ENCODE data around the gene ZCCHC13.

The ZCCHC13 gene

DNA sequence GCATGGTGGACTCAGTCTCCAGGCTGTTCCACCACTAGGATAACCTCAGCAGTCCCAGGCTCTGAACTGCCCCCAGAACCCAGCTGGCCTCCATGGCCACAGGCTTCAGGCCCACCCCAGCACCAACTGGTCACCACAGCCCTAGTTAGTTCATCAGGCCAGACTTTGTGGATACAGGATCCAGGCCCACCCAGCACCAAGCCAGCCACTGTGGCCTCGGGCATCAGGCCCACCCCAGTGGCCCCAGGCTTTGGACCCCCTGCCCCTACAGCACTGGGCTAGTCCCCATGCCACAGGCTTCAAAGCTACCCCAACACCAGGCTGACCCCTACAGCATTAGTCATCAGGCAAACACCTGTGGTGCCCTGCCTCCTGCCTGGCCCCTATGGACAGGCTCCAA is 50.0 kb downstream of the ZCCHC13 start:
- ATAC-seq = no peak
- TF ChIP-seq RARB (CRISPR knock-in tag; IDR thresholded peaks at IDR 0.05) (no peak), ESRRG (CRISPR knock-in tag; IDR thresholded peaks at IDR 0.05) (no peak), CSDC2 (CRISPR knock-in tag; IDR thresholded peaks at IDR 0.05) (no peak), ISL1 (CRISPR knock-in tag; IDR thresholded peaks at IDR 0.05) (no peak), ZC3H10 (CRISPR knock-in tag; IDR thresholded peaks at IDR 0.05) (no peak), BACH2 (CRISPR knock-in tag; IDR thresholded peaks at IDR 0.05; ENCODE audit: borderline replicate concordance) (no peak), GLIS3 (CRISPR knock-in tag; IDR thresholded peaks at IDR 0.05) (no peak), ZNF70 (CRISPR knock-in tag; IDR thresholded peaks at IDR 0.05) (no peak), ZFP30 (CRISPR knock-in tag; IDR thresholded peaks at IDR 0.05) (no peak), TCF4 (CRISPR knock-in tag; IDR thresholded peaks at IDR 0.05; ENCODE audit: borderline replicate concordance) (no peak), ZNF8 (CRISPR knock-in tag; IDR thresholded peaks at IDR 0.05) (no peak), TOX (CRISPR knock-in tag; IDR thresholded peaks at IDR 0.05; ENCODE audit: borderline replicate concordance) (no peak), SNAI2 (CRISPR knock-in tag; IDR thresholded peaks at IDR 0.05) (no peak)
- TF ChIP-seq, protein P1, sequence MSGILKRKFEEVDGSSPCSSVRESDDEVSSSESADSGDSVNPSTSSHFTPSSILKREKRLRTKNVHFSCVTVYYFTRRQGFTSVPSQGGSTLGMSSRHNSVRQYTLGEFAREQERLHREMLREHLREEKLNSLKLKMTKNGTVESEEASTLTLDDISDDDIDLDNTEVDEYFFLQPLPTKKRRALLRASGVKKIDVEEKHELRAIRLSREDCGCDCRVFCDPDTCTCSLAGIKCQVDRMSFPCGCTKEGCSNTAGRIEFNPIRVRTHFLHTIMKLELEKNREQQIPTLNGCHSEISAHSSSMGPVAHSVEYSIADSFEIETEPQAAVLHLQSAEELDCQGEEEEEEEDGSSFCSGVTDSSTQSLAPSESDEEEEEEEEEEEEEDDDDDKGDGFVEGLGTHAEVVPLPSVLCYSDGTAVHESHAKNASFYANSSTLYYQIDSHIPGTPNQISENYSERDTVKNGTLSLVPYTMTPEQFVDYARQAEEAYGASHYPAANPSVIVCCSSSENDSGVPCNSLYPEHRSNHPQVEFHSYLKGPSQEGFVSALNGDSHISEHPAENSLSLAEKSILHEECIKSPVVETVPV (CRISPR knock-in tag; IDR thresholded peaks at IDR 0.05) = no peak
- TF ChIP-seq, protein P2, sequence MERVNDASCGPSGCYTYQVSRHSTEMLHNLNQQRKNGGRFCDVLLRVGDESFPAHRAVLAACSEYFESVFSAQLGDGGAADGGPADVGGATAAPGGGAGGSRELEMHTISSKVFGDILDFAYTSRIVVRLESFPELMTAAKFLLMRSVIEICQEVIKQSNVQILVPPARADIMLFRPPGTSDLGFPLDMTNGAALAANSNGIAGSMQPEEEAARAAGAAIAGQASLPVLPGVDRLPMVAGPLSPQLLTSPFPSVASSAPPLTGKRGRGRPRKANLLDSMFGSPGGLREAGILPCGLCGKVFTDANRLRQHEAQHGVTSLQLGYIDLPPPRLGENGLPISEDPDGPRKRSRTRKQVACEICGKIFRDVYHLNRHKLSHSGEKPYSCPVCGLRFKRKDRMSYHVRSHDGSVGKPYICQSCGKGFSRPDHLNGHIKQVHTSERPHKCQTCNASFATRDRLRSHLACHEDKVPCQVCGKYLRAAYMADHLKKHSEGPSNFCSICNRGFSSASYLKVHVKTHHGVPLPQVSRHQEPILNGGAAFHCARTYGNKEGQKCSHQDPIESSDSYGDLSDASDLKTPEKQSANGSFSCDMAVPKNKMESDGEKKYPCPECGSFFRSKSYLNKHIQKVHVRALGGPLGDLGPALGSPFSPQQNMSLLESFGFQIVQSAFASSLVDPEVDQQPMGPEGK (CRISPR knock-in tag; IDR thresholded peaks at IDR 0.05; ENCODE audit: borderline replicate concordance) = no peak
- TF ChIP-seq, protein P3, sequence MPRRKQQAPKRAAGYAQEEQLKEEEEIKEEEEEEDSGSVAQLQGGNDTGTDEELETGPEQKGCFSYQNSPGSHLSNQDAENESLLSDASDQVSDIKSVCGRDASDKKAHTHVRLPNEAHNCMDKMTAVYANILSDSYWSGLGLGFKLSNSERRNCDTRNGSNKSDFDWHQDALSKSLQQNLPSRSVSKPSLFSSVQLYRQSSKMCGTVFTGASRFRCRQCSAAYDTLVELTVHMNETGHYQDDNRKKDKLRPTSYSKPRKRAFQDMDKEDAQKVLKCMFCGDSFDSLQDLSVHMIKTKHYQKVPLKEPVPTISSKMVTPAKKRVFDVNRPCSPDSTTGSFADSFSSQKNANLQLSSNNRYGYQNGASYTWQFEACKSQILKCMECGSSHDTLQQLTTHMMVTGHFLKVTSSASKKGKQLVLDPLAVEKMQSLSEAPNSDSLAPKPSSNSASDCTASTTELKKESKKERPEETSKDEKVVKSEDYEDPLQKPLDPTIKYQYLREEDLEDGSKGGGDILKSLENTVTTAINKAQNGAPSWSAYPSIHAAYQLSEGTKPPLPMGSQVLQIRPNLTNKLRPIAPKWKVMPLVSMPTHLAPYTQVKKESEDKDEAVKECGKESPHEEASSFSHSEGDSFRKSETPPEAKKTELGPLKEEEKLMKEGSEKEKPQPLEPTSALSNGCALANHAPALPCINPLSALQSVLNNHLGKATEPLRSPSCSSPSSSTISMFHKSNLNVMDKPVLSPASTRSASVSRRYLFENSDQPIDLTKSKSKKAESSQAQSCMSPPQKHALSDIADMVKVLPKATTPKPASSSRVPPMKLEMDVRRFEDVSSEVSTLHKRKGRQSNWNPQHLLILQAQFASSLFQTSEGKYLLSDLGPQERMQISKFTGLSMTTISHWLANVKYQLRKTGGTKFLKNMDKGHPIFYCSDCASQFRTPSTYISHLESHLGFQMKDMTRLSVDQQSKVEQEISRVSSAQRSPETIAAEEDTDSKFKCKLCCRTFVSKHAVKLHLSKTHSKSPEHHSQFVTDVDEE (CRISPR knock-in tag; IDR thresholded peaks at IDR 0.05) = no peak

Data from SK-N-SH treated with all-trans-retinoic acid at 6 μM for 48 hours (cell line).